Measurements from ENCODE around the gene SC5D. TPM values are rescaled to one million over a fixed set of nuclear protein-coding genes. Genes with fewer than 3 reads are reported as not detected.

The SC5D gene
- total RNA-seq = 10 to 100 TPM in 3 of 6 donors, 1 to 10 TPM in 3; 8.3 to 14.2 (median 11.6) TPM
- 10 to 100 TPM in 1 of 2 donors, 1 to 10 TPM in 1; 7.7 to 18.5 TPM for polyA plus RNA-seq

- ATAC-seq (peak; percentile 96 to 99 (median 98)), FAIRE-seq (peak; percentile 17), DNase-seq (peak; percentile 92 to 99 (median 95))
- Histone ChIP-seq H3K27ac (peak within 1 kb of the TSS; percentile 91 to 94 (median 92)), H3K4me3 (peak within 1 kb of the TSS; percentile 48 to 78 (median 62)), H3K9me3 (no peaks in the 10 kb centered on the region), H3K27me3 (no peaks in the 10 kb centered on the region), H3K4me1 (peaks cover 0 to 8% (median 6%) of the 10 kb centered on the region in 3 donors), H3K36me3 (no peaks in the 10 kb centered on the region)
- TF ChIP-seq CTCF (IDR thresholded peaks at IDR 0.05) = no peak
- intact Hi-C loops (cut with DNase I) = no loop called here
- 1% methylated on average over 64 to 75 of the region's 75 CpGs for WGBS, 2 donors
Measured at GRCh38 chr11:121292495-121293287, at the start of gene SC5D. TSS of gene SC5D (plus strand) at chr11:121292771. CDS start at chr11:121303376, 10,605 bp downstream.

GRCh38 chr11:121244884-121245283 is 47.7 kb upstream of the SC5D start:
- intact Hi-C loops (cut with DNase I) = loop anchor here in 1 of 3 donors (10.0 kb wide), 1 partner anchor 350 kb away; no protein-coding TSS in a partner anchor
- Histone ChIP-seq H3K27me3 (peaks cover 0 to 9% (median 4%) of the 10 kb centered on the region in 4 donors), H3K27ac (no peak overlapping the region), H3K9me3 (no peaks in the 10 kb centered on the region), H3K36me3 (no peaks in the 10 kb centered on the region), H3K4me3 (no peak overlapping the region), H3K4me1 (peaks cover 0 to 4% (median 0%) of the 10 kb centered on the region in 3 donors)
- no peak for ATAC-seq
- no peak for FAIRE-seq
- 79 to 81% methylated on average over 10 of the region's 10 CpGs for WGBS, 2 donors
- no peak for TF ChIP-seq CTCF (IDR thresholded peaks at IDR 0.05)
- DNase-seq = no peak

- TF ChIP-seq CTCF (IDR thresholded peaks at IDR 0.05) = no peak
- Histone ChIP-seq H3K4me1 (peaks cover 0 to 4% (median 0%) of the 10 kb centered on the region in 3 donors), H3K27me3 (peaks cover 0 to 9% (median 4%) of the 10 kb centered on the region in 4 donors), H3K27ac (no peak overlapping the region), H3K9me3 (no peaks in the 10 kb centered on the region), H3K4me3 (no peak overlapping the region), H3K36me3 (no peaks in the 10 kb centered on the region)
- DNase-seq (peak in 1 of 6 donors; percentile 17), ATAC-seq (no peak), FAIRE-seq (no peak)
- 82 to 87% methylated on average over 23 of the region's 23 CpGs for WGBS, 2 donors
- intact Hi-C loops (cut with DNase I) = loop anchor here in 1 of 3 donors (10.0 kb wide), 1 partner anchor 349 kb away; no protein-coding TSS in a partner anchor
Measured at GRCh38 chr11:121246021-121246768, 46.4 kb upstream of the SC5D start.

GRCh38 chr11:121246769-121247035 is 45.9 kb upstream of the SC5D start:
- intact Hi-C loops (cut with DNase I) = loop anchor here in 1 of 3 donors (10.0 kb wide), 1 partner anchor 348 kb away; no protein-coding TSS in a partner anchor
- no peak for ATAC-seq
- 71 to 88% methylated on average over 3 of the region's 3 CpGs for WGBS, 2 donors

More at GRCh38 chr11:121246769-121247035, 45.9 kb upstream of the SC5D start:
- Histone ChIP-seq H3K9me3 (no peaks in the 10 kb centered on the region), H3K36me3 (no peaks in the 10 kb centered on the region), H3K27me3 (peaks cover 0 to 9% (median 4%) of the 10 kb centered on the region in 4 donors), H3K4me3 (no peak overlapping the region), H3K4me1 (peaks cover 0 to 4% (median 0%) of the 10 kb centered on the region in 3 donors), H3K27ac (no peak overlapping the region)
- FAIRE-seq (no peak), DNase-seq (no peak)
- TF ChIP-seq CTCF (IDR thresholded peaks at IDR 0.05) = no peak

All from pancreas (tissue), 10 donors.